Ecto neural progenitor cell (in vitro differentiated cells): ENCODE data around the gene CDC37L1.

Source experiments
- DNase-seq: peaks from one replicate; pipeline ENCODE4 v3.0.0-alpha.2; 2018; ENCODE audit warnings: low spot score

CDC37L1 gene

DNA sequence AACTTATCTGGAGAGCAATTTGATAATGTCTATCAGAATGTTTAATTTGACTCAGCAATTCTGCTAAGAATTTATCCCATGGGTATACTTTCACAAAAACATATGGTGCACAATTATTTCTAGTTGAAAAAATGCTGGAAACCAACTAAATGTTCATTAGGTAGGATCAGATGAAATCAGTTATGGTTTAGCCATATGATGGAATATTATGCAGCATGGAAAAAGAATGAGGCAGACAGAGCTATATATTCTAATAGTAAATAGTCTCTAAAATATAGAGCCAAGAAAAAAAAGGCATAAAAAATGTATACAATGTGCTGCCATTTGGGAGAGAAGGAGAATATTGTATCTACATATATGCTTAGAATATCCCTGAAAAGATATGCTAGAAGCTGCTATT lies 9.5 kb upstream of the CDC37L1 start:
- DNase-seq, result no peak

DNA sequence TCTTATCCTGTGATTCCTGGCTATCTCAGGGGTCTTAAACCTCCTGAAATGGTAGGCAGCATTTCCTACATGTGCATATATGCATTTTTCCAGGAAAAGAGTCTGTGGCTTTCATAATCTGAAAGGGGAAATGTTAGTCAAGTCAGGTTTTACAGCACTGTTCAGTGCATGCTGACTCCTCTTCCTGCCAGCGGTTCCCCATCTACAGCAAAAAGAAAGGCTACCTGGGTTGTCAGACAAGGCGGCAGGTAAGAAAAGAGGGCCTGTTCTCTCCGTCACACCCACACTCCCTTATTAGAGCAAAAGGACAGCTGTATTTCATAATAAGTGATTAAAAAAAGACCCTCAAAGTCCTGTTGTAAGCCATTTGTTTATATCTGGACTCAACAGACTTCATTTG lies 8.8 kb upstream of the CDC37L1 start:
- DNase-seq, result no peak

DNA sequence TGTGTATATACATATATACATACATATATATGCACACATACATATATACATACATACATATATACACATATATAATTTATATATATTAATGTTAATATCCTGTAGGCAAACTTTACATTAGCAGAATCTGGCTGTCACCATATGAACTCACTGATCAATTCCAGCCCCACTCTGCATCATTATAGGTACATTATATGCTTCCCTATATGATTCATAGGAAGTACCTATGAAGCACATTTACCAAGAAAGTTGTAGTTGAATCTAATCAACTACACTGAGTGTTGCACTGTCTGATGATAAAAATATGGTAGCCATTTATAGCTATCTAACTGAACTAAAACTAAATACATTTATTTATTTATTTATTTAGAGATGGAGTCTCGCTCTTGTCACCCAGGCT lies 7.6 kb upstream of the CDC37L1 start:
- DNase-seq, result no peak

DNA sequence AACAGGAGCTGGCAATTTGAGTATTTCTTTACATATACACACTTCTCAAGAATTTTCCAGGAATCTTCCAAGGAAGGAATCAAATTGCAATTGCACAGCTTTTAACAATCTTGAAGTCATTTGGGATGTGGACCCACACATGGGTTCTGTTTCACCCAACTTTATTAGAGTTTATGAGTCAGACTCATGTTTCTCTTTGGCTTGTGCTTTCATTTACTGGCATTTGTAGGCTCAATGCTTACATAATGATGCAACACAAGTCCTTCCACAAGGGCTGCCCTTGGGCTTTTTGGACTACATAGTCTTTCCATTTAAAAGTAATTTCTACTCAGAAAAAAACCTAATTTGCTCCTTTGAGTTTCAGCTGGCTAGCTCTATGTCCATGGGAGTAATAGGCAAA lies 4.6 kb upstream of the CDC37L1 start:
- no peak for DNase-seq

DNA sequence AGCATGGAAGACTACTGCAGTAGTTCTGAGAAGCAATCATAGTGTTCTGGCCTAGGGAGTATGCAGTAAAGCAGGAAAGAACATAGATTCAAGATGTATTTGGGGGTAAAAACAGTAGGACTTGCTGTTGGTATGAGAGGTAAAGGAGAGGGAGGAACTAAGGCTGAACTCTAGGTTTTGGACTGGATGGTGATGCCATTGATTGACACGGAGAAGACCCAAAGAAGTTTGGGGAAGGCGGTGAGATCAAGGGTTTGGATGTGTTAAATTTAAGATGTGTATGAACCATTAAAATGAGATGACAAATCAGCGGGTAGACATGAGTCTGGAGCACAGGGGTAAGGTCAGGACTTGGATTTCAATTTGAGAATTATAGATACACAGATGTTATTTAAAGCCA lies 2.0 kb upstream of the CDC37L1 start:
- DNase-seq, result no peak

DNA sequence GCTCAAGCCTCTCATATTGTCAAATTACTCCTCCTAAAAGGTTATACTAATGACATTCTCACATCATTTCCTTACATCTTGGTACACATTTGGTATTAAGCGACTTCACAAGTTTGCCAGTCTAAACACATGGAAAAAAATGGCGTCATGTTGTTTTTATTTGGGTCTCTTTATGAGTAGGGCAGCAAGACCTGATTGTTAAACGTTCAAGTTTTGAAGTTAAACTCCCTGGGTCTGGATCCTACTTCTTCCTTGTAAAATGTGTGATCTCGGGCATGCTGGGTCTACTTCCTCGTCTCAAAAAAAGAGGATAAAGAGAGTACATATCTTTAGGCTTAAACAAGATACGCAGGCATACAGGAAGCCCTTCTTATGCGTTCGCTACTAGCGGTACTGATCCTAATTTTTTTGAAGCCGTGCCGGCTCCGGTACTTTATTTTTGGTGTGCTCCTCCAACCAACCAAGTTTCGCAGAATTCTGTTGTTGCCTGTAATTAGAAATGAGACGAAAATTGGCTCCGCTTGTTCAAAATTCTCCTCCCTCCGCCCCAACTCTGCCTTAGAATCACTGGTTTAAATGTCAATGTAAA lies 596 bp upstream of the CDC37L1 start:
- no peak for DNase-seq

DNA sequence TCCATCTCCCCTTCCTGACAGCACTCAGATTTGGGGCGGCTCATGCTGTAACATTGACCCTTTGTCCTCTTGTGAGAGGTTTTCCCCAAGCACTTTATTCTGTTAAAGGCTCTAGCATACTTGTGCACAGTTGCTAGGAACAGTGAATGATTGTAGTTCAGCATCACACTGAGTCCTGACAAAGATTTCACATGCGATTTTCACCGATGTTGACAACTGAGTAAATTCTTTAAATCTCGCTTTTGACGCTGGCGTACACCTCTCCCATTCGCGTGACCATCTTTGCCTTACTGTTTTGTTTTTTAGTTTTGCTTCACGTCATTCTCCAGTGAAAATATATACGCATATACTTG lies 780 bp downstream of the CDC37L1 start:
- no peak for DNase-seq

DNA sequence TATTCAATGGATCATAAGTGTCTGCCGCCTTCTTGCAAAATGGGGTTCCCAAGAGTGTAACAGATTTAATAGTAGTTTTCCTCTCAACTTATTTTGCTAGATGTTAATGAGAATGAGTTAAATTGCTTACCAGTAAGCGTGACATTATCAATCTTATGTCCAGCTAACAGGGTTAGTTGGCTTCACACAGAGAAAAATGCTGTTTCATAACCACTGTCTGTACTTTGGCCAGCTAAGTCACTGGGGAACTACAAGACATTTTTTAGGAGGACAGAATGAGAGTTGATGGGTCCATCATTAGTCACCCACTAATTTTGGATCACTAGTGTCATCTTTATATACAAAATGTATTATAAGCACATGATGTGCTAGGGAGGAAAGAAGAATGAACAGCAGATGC lies 1.4 kb downstream of the CDC37L1 start:
- no peak for DNase-seq

DNA sequence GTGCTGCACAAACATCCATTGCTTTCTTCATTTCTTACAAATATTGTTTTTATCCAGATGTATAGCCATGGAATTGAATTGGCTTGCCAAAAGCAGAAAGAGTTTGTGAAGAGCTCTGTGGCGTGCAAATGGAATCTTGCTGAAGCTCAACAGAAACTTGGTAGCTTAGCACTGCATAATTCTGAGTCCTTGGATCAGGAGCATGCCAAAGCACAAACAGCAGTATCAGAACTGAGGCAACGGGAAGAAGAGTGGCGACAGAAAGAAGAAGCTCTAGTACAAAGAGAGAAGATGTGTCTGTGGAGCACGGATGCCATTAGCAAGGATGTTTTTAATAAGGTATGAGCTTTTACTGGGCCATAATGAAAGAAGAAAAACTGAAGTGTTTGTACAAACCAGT lies 5.5 kb downstream of the CDC37L1 start:
- no peak for DNase-seq

DNA sequence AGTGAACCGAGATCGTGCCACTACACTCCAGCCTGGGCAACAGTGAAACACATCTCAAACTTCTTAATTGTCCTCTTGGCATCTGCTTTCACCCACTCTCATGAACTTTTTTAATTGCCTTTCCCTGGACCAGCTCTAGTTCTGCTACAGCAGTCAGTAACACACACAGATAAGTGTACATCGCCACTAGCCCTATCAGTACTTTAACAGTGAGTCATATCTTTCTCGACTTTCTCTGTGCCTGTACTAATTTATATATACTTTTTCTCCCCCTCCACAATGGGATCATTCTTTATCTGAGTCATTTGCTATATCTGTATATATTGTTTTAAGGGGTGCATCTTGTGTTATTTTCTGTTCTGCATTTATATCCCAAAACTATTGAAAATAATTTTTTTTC lies 6.7 kb downstream of the CDC37L1 start:
- DNase-seq, result no peak

DNA sequence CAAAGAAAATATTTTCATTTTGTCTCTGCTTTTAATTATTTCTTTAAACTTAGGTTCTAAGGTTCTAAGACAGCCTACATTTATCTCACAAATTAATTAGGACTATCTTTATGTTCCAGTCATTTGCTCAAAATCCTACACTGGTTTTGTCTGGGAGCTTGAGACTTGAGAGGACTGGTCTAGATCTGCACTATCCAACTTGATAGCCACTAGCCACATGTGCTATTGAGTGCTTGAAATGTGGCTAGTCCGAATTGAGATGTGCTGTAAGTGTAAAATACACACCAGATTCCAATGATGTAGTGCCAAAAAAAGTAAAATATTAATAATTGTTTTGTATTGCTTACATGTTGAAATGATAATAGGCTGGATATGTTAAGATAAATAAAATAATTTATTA lies 7.2 kb downstream of the CDC37L1 start:
- DNase-seq, result no peak

DNA sequence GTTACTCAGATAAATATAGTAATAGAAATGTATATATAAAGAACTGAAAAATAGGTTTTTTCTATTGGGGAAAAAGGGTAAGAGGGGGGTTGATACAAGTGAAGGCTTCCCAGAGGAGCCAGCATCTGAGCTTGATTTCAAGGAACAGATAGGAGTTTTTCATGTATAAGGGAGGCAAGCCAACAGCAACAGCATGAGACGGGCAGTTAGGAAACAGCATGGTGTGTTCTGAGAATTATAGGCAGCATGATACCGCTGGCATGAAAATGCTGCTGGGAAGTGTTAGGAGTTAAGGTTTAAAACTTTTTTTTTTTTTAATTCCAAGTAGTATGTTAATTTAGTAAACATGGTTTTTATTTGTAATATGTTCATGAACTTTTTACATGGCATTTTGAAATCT lies 9.7 kb downstream of the CDC37L1 start:
- no peak for DNase-seq

DNA sequence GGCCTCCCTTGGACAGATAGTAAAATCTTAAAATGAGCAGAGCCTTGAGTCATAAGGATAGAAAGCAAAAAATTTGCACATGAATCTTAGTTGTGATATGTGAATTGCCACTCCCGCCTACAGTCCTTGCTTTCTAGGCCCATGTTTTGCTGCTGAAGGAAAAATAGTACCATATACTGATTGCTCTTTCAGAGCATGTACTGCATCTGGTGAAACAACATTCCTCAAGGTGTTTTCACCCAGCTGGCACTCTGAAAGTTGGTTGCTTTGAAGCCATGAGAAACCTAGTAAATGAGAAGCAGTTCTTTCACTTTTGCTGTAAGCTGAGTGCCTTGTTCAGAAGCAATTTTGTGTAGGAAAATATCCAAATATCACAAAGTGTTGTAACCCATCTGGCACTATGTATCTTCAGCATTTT lies 10.3 kb downstream of the CDC37L1 start:
- DNase-seq, result no peak

DNA sequence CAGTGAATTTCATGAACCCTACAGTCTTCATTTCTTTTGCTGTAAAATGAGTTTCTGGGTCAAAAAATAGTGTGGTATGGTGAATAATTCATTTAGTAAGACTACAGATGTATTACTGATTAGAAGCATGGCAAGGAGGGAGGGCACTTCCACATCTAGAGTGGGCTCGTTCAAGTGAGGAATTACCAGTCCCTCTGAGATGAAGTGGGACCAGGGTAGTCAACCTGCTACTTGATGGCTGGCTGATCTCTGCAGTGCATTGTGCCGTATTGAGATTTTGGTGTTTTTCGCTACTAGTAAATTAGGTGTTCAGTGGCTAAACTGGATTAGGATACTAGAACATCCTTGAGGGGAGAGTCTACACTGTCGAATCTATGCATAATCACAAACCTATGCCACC lies 10.8 kb downstream of the CDC37L1 start:
- no peak for DNase-seq

DNA sequence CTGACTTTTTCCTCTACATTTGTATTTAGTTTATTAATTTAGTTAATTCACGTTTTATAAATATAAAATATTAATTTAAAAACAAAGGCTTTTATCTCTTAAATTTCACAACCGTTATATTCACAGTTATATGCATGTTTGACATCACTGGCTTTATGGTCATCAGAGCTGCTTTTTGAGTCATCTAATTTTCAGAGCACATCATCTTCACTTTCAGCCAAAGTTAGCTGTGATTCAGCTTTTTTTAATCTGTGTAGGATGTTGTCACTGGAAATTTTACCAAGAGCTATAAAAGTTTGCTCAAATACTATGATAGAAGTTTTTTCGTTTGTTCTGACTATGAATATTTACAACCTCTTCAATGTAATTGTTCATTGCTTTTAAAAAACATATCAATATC lies 12.4 kb downstream of the CDC37L1 start:
- no peak for DNase-seq

DNA sequence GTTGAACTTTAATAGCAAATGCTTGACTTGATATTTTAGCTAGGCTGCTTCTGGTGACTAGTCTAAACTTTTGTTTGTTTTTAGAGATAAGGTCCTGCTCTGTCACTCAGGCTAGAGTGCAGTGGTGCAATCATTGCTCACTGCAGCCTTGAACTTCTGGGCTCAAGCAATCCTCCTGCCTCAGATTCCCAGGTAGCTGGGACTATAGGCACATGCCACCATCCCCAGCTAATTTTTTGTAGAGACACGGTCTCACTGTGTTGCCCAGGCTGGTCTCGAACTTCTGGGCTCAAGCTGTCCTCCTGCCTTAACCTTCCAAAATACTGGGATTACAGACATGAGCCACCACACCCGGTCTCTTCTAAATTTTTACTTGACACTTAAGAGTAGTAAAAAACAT lies 20.7 kb downstream of the CDC37L1 start:
- DNase-seq, result no peak

DNA sequence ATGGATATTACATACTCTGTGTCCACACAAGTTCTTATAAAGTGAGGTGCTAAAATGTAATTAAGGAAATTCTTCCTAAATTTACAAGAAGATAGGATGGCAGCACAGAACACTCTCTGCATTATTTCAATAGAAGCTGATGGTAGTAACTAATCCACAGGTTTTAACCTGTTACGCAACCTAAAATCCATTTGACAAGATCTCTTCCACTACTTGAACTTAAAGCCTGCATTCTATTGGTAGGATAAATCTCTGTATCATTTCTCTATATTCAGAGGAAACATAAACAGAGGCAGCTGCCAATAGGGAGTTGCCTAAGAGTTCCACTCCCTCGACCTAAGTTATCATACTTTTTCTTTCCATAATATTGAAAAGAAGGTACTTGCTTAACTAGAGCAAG lies 21.6 kb downstream of the CDC37L1 start:
- DNase-seq, result no peak

DNA sequence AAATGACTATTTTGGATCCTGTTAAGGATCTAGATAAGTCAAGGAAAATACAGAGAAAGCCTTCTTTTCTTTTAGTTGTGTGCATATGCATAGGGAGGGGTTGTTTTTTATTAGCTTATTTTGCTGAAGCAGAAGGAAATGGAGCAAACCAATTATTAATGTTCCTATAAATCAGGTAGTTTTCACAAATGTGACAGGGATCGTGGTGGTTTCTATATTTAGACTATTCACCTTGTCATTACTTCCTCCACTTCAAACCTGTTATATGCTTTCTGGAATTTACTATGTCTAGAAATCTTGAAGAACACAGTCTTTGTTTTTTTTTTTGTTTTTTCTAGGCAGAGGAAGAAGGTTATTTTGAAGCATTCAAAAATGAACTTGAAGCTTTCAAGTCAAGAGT lies 22.2 kb downstream of the CDC37L1 start:
- no peak for DNase-seq

DNA sequence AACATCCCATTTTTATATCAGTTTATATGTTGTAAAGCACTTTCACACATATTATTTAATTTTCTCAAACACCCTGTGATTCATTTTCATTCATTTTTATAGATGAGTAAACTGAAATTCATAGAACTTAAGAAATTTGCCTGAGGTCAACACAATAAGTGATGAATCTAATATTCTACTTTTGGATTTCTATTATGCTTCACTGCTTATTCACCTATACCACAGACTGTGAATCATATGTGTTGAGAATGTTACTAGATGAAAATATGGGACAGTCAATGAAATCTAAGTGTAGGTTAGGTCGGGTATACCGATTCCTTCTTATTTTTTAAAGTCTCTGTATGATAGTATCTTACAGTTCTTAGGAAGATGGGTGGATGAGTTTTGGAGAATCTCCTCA lies 24.8 kb downstream of the CDC37L1 start:
- DNase-seq, result no peak

DNA sequence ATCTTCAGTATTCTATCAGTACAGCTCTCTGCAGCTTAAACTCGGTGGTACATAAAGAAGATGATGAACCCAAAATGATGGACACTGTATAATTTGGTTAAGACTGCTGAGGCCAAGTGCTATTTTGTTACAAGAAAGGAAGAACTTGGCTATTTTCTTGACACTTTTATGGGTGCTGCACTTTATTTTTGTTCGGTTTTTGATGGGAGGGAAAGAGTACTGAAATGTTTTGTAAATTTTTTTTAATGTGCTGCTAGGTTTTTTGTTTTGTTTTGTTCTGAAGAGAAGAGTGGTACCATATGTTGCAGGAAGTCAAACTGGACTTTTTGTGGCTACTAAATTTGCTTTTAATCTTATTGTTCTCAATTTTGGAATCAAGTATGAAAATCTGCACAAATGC lies 26.7 kb downstream of the CDC37L1 start:
- no peak for DNase-seq

DNA sequence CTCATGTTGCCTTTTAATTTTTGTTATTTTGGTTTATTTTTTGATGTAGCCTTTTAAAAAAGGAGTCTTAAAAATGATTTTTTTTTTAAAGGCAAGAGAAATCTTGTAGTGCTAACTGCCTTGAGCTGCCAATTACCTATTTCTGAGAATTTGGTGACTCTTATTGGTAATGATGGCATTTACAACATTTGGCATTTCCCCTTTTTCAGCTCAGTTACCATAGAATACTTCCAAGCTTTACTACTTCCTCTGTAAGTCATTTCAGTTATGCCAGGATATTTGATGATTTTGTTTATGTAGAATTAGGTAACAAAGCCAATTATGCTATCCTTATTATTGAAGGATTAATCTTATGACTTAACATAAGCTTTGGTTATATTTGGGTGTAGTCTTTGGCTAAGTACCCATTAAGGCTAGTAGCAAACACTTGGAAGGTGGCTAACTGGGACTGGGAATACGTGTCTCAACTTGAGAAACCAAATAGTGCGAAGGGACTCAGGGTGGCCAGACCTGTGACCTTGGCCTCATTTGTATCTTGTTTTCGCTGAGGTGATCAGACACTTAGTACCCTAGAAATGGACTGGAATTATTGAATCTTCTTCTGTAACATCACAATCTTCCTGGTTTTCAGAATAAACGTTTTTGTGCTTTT lies 27.7 kb downstream of the CDC37L1 start:
- no peak for DNase-seq

DNA sequence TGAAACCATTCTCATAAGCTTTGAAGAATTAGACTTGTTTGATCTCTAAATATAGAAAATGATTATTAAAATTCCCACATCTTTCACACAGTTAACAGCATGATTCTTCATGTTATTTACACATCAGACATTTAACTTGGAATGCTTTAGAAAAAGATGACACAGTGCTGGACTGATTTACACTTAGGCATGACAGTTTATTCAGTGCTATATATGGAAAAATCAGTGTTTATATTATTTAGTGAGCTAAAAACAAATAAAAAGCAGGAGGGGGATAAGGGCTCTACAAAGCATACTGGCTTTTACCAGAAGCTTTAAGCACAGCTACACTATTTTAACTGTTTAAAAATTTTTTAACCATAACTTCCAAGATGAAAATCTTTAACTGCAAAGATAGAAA lies 30.0 kb downstream of the CDC37L1 start:
- no peak for DNase-seq

DNA sequence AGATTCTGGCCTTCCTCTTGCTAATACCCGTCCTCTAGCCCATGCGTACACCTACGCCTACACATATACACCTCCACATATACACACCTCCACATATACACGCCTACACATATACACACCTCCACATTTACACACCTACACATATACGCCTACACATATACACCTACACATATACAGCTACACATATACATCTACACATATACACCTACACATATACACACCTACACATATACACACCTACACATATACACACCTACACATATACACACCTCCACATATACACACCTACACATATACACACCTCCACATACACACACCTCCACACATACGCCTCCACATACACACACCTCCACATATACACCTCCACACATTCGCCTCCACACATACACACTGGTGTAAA lies 34.5 kb downstream of the CDC37L1 start:
- DNase-seq, result no peak

DNA sequence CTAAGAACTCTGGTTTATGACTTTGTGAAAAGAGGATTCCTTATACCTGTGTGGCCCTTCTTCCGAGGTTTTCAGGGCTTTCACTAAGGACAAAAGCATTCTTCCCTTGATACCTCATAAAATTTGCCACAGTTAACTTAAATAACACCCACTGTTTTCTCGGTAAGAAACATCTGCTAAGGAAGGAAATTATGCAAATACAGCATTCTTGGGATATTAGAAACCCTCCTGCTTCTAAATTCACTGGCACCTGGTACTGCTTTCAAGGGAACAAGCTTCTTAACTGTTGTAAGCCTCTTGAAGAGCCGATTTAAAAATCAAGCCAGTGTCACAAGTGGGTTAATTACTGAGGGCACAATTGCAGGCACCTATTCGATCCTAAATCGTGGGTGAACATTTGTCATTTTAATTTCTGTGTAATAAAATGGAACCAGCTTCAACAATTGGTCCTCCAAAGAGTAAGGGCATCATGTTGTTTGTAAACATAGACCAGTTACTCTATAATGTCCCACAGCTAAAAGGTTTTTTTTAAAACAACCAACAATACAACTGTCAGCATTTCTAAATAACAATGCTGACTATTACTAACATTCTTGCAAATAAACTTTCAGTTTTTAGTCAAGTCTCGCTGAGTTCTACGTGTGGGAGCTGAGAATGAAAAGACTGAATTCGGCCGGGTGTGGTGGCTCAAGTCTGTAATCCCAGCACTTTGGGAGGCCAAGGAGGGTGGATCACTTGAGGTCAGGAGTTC lies 35.1 kb downstream of the CDC37L1 start:
- DNase-seq, result no peak
